C4-2B (cell line): Measurements from ENCODE around the gene ATRNL1.

Source experiments
- ZFX ChIP-seq: fragments of 450-650 bp; IDR thresholded peaks from 2 replicates; pipeline ENCODE4 v1.6.1; 2017
- TF ChIP-seq, protein P1 (sequence below): fragments of 450-650 bp; conservative IDR thresholded peaks from 2 replicates; pipeline ENCODE4 v1.5.1; 2017; ENCODE audit warnings: mild to moderate bottlenecking

- TF ChIP-seq, protein P1, sequence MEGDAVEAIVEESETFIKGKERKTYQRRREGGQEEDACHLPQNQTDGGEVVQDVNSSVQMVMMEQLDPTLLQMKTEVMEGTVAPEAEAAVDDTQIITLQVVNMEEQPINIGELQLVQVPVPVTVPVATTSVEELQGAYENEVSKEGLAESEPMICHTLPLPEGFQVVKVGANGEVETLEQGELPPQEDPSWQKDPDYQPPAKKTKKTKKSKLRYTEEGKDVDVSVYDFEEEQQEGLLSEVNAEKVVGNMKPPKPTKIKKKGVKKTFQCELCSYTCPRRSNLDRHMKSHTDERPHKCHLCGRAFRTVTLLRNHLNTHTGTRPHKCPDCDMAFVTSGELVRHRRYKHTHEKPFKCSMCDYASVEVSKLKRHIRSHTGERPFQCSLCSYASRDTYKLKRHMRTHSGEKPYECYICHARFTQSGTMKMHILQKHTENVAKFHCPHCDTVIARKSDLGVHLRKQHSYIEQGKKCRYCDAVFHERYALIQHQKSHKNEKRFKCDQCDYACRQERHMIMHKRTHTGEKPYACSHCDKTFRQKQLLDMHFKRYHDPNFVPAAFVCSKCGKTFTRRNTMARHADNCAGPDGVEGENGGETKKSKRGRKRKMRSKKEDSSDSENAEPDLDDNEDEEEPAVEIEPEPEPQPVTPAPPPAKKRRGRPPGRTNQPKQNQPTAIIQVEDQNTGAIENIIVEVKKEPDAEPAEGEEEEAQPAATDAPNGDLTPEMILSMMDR, result no peak
- TF ChIP-seq ZFX, result no peak
Observed at GRCh38 chr10:115846528-115846927, 753.4 kb downstream of the ATRNL1 start.
